H1 (cell line): Measurements from ENCODE around the gene CCDC148. TPM values are rescaled to one million over a fixed set of nuclear protein-coding genes. Genes with fewer than 3 reads are reported as not detected.

Experiments
- CREB1 ChIP-seq: IDR thresholded peaks from 2 replicates; pipeline ENCODE4 v1.6.1; 2012; ENCODE audit warnings: inconsistent platforms
- EGR1 ChIP-seq: IDR thresholded peaks from 2 replicates; pipeline ENCODE4 v1.6.1; 2011; ENCODE audit warnings: low read depth, low read length, borderline replicate concordance
- NANOG ChIP-seq: IDR thresholded peaks from 2 replicates; pipeline ENCODE4 v1.6.1; 2011; ENCODE audit warnings: low read length, low read depth, mild to moderate bottlenecking, inconsistent platforms; ENCODE audit not compliant: insufficient read depth, poor library complexity, severe bottlenecking
- POLR2A ChIP-seq, 2 experiments: IDR thresholded peaks; 1 replicate in 1 of 2; 2 replicates in 1 of 2; pipeline ENCODE4 v1.6.1; 2011; ENCODE audit warnings: low read depth in 2 of 2, low read length in 2 of 2, mild to moderate bottlenecking in 2 of 2; ENCODE audit errors: control extremely low read depth in 1 of 2
- RXRA ChIP-seq: IDR thresholded peaks from 2 replicates; pipeline ENCODE4 v1.6.1; 2011; ENCODE audit warnings: low read depth, mild to moderate bottlenecking, low read length, moderate library complexity; ENCODE audit not compliant: insufficient read depth
- USF2 ChIP-seq: IDR thresholded peaks from 2 replicates; pipeline ENCODE4 v1.6.1; 2011; ENCODE audit warnings: low read length, improper control_type of control experiment
- polyA plus RNA-seq, 7 experiments: library from polyadenylated mRNA; depleted of rRNA in 3 of 7; stranded (reverse) in 5 of 7; unstranded in 2 of 7; fragments of >200 nt in 5 of 7; fragments of 200-250 nt in 2 of 7; gene quantifications; 1 replicate in 5 of 7; 2 replicates in 1 of 7; 4 replicates in 1 of 7; pipeline versions ENCODE4 v1.2.1 to v1.2.3, GENCODE V29; 2011 to 2013; ENCODE audit warnings: missing spikeins in 2 of 7, mixed read lengths in 2 of 7
- total RNA-seq: library from RNA; stranded (reverse); fragmentation: NEBNext Ultra II Directional; extraction: Animal tissue kit (Norgen Biotek cat#: 25700); gene quantifications from 2 replicates; pipeline ENCODE4 v1.2.1, GENCODE V29; 2021

The CCDC148 gene
- total and polyA plus RNA-seq, 2 of the 8 experiments (the other 6 are each of a cell fraction or from before 2014, with no cell fraction given), result 0.45 to 1.3 TPM

- no peak for TF ChIP-seq USF2
- TF ChIP-seq POLR2A (IDR thresholded peaks at IDR 0.05; ENCODE audit: control extremely low read depth in 1 of 2, low read depth in 2 of 2, low read length in 2 of 2), result no peak
- TF ChIP-seq EGR1, result no peak
- no peak for TF ChIP-seq NANOG
- TF ChIP-seq CREB1, result no peak
- no peak for TF ChIP-seq RXRA
Observed at GRCh38 chr2:158290225-158290624, 166.3 kb downstream of the CCDC148 start (continued).
